ENCODE data around the gene COL15A1.
"Not testable (repeated sequence)": the region's sequence is repeated elsewhere in the genome, so short reads cannot be mapped to it uniquely, and the experiment has no call there.

The COL15A1 gene

DNA sequence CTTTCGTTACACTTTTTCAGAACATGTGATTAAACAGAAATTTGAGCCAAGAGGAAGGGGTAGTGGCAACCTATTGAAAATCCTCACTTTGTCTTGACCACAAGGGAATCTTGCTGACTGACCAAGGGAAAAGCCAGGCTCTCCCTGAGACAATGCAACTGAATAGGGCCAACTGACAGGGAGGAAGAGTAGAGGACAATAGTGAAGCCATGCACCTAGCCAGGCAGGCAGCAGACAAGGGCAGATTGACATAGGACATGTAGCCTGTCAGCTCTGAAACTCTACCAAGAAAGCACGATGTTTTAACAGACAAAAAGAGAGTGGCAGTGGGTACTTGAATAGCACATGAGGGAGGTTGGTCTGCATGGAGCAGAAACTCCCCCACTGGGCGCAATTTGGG is 152.7 kb downstream of the COL15A1 start:
- TF ChIP-seq, protein P1, sequence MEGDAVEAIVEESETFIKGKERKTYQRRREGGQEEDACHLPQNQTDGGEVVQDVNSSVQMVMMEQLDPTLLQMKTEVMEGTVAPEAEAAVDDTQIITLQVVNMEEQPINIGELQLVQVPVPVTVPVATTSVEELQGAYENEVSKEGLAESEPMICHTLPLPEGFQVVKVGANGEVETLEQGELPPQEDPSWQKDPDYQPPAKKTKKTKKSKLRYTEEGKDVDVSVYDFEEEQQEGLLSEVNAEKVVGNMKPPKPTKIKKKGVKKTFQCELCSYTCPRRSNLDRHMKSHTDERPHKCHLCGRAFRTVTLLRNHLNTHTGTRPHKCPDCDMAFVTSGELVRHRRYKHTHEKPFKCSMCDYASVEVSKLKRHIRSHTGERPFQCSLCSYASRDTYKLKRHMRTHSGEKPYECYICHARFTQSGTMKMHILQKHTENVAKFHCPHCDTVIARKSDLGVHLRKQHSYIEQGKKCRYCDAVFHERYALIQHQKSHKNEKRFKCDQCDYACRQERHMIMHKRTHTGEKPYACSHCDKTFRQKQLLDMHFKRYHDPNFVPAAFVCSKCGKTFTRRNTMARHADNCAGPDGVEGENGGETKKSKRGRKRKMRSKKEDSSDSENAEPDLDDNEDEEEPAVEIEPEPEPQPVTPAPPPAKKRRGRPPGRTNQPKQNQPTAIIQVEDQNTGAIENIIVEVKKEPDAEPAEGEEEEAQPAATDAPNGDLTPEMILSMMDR (IDR thresholded peaks at IDR 0.05; ENCODE audit: low read depth, low read length), result no peak
- no peak for DNase-seq (ENCODE audit: extremely low read depth, low read depth)

- DNase-seq (ENCODE audit: extremely low read depth, low read depth), result not testable (repeated sequence)
Observed at GRCh38 chr9:99099806-99100585, 156.3 kb downstream of the COL15A1 start.

- TF ChIP-seq, protein P1 (IDR thresholded peaks at IDR 0.05; ENCODE audit: low read depth, low read length), result no peak
Observed at GRCh38 chr9:99101271-99101670, 157.6 kb downstream of the COL15A1 start.

GRCh38 chr9:99101812-99102211 is 158.1 kb downstream of the COL15A1 start:
- TF ChIP-seq, protein P1 (IDR thresholded peaks at IDR 0.05; ENCODE audit: low read depth, low read length), result no peak
- no peak for DNase-seq (ENCODE audit: extremely low read depth, low read depth)

More at GRCh38 chr9:99101271-99101670, 157.6 kb downstream of the COL15A1 start:
- DNase-seq (ENCODE audit: extremely low read depth, low read depth), result no peak

DNA sequence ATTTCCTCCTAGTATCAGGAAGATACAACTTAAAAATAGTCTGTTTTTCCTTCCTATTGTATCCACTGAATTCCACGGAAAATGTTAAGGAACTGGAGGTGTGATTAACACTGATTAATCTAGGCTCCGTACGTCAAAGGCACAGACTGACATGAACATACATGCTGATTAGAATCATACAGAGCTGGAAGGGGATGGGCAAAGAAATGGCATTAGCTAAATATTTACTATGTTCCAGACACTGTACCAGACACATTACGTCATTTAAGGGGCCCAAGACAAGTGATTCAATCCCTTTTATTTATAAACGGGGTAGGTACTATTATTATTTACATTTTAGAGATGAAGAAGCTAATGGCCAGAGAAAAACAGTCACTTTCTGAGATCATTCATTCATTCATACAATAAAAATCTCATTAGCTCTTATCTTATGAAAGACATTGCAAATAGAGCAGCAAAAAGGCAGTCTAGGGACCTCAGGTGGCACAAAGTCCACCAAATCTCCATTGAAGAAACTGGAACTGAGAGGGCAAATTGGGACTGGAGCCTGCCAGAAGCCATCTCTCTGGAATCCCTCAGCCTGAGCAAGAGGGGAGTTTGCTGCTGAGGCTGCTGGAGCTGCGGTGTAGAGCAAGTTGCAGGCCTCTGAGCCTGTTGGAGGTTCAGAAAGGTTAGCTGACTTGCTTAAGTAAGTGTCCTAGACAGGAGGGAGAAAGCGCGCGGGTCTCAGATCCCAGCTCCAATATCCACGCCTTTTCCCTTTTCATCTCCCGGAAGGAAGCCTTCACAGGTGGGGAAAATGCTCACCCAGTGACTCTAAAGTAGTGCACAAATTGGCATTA is 159.6 kb downstream of the COL15A1 start:
- no peak for DNase-seq (ENCODE audit: extremely low read depth, low read depth)

DNA sequence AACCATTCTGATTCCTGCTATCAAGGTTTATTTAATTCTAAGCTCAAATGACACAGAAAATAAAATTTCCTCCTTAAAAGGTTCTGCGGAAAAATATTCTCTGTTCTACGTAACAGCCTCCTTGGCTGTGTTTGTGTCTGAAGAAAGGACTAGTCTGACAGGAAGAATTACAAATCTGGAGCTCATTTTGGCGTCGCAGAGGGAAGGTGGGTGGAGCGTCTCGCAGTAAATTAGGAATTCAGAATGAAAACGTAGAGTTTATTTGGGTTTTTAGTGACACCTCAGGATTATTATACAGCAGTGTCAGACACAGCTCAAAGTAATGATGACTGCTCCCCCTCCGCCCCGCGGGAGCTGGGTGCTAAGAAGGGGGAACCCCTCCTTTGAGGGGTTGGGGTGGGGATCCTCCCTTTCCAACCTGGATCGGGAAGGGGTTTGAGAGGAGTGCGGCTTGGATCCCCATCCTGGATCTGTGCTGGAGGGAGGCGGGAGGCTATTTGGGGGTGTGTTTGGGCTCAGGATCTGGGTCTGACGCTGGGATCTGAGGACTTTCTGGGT is 160.3 kb downstream of the COL15A1 start:
- DNase-seq (ENCODE audit: extremely low read depth, low read depth), result peak; percentile 16
- TF ChIP-seq, protein P1 (IDR thresholded peaks at IDR 0.05; ENCODE audit: low read depth, low read length), result no peak

More for the DNA sequence above, 159.6 kb downstream of the COL15A1 start:
- TF ChIP-seq, protein P1 (IDR thresholded peaks at IDR 0.05; ENCODE audit: low read depth, low read length), result no peak

DNA sequence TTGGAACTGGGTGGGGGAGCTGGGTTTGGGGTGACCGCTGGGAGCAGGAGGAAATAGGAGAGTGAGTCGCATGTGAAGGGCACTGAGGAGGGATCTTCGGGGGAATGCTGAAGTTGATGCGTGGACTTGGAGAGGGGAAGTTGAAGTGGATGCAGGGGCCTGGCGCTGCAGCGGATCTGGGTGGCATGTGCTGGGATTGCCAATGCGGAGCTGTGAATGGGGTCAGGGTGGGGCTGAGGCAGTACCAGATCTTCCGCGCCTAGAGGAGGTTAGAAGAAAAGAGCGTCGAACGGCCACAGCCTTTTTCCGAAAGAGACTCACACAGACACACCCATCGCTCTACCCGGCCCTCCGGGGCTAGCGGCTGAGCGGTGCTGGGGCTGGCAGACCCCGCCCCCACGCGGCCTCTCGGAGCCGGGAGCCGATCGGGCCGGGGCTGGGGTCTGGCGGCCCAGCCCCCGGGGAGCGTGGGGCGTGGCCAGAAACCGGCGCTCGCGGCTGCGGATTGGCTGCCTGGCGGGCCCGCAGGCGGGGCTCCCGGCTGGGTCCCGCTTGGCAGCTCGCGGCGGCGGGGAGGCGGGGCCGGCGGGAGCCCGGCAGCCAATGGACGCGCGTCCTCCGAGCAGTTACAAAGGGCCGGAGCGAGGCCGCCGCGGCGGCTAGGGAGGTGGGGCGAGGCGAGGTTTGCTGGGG is 160.9 kb downstream of the COL15A1 start, which contains the start of gene TGFBR1:
Gene TGFBR1 (plus strand): TSS at position 655 of the 693 bp plus-strand sequence. CDS start 93 bp downstream, outside the sequence.
- peak; percentile 72 for DNase-seq (ENCODE audit: extremely low read depth, low read depth)
- TF ChIP-seq, protein P1 (IDR thresholded peaks at IDR 0.05; ENCODE audit: low read depth, low read length), result no peak; the same call in none of the 2 replicates
